ENCODE measurements around the gene DDB1. TPM values are rescaled to one million over a fixed set of nuclear protein-coding genes. Genes with fewer than 3 reads are reported as not detected.
A peak's percentile ranks its signal among the peaks of the same experiment; 100 is the strongest.

The DDB1 gene
- total RNA-seq, 1 donor from 2014 or later: 329 TPM

GRCh38 chr11:61297746-61298145 is 35.2 kb downstream of the DDB1 start:
- DNase-seq (ENCODE audit: low read depth): peak; percentile 97

GRCh38 chr11:61297341-61297740 is 35.6 kb downstream of the DDB1 start:
- no peak for DNase-seq (ENCODE audit: low read depth)

GRCh38 chr11:61295596-61295926 is 37.3 kb downstream of the DDB1 start:
- DNase-seq (ENCODE audit: low read depth): peak; percentile 65

- DNase-seq (ENCODE audit: low read depth): no peak
Measured at GRCh38 chr11:61294717-61295595, 37.9 kb downstream of the DDB1 start, which contains the start of gene VWCE. VWCE (minus strand) TSS chr11:61295316; CDS start chr11:61295037, 279 bp downstream.

- peak; percentile 67 for DNase-seq (ENCODE audit: low read depth)
Measured at GRCh38 chr11:61293867-61294716, 38.8 kb downstream of the DDB1 start.

- DNase-seq (ENCODE audit: low read depth): no peak
Measured at GRCh38 chr11:61292356-61292755, 40.5 kb downstream of the DDB1 start.

GRCh38 chr11:61290905-61291690 is 41.8 kb downstream of the DDB1 start:
- DNase-seq (ENCODE audit: low read depth): no peak

GRCh38 chr11:61287338-61287977 is 45.4 kb downstream of the DDB1 start:
- no peak for DNase-seq (ENCODE audit: low read depth)

- DNase-seq (ENCODE audit: low read depth): no peak
Measured at GRCh38 chr11:61283613-61284012, 49.3 kb downstream of the DDB1 start.

- no peak for DNase-seq (ENCODE audit: low read depth)
Measured at GRCh38 chr11:61281581-61282250, 51.2 kb downstream of the DDB1 start.

GRCh38 chr11:61280883-61281580 is 51.9 kb downstream of the DDB1 start:
- no peak for DNase-seq (ENCODE audit: low read depth)

GRCh38 chr11:61279934-61280659 is 52.8 kb downstream of the DDB1 start:
- DNase-seq (ENCODE audit: low read depth): no peak

GRCh38 chr11:61278001-61278470 is 54.9 kb downstream of the DDB1 start:
- DNase-seq (ENCODE audit: low read depth): no peak

GRCh38 chr11:61277186-61278000 is 55.5 kb downstream of the DDB1 start:
- DNase-seq (ENCODE audit: low read depth): no peak

- no peak for DNase-seq (ENCODE audit: low read depth)
Measured at GRCh38 chr11:61275191-61275590, 57.7 kb downstream of the DDB1 start.

GRCh38 chr11:61274084-61274483 is 58.8 kb downstream of the DDB1 start:
- DNase-seq (ENCODE audit: low read depth): no peak

GRCh38 chr11:61273178-61274078 is 59.5 kb downstream of the DDB1 start:
- DNase-seq (ENCODE audit: low read depth): peak; percentile 47
